Endothelial cell of umbilical vein (primary cell): ENCODE results near the gene BID. TPM values are rescaled to one million over a fixed set of nuclear protein-coding genes. Genes with fewer than 3 reads are reported as not detected.

ENCODE experiments used
- BruUV-seq: library from RNA; stranded (reverse); fragments of 400-500 nt; replicated peaks from 2 replicates; lab custom pipeline; 2021; lab: Mats Ljungman, UMichigan
- CTCF ChIA-PET: fragments of 300-600, 350-600 bp; sonication (Branson Sonifier 250); formaldehyde crosslinking; loops from one replicate; lab custom pipeline; 2021; ENCODE audit warnings: antibody characterized with exemption, inconsistent platforms; lab: Charles Lee
- POLR2A ChIA-PET: fragments of 300-600, 350-600 bp; sonication (Branson Sonifier 250); formaldehyde crosslinking; loops from one replicate; lab custom pipeline; 2021; ENCODE audit warnings: antibody characterized with exemption, inconsistent platforms; lab: Charles Lee
- DNase-seq: peaks from one replicate; pipeline ENCODE4 v3.0.0-alpha.2; 2011; ENCODE audit warnings: low read depth, low spot score
- FAIRE-seq: peaks from 2 replicates; lab custom pipeline; 2011; peaks lifted over from hg19 to GRCh38; lab: Jason Lieb, UNC
- H2AFZ ChIP-seq: 2 replicates; pipeline ENCODE4 v1.6.0; 2012; ENCODE audit warnings: low read depth, low read length, control low read depth, inconsistent platforms
- H3K27ac ChIP-seq: 2 replicates; pipeline ENCODE4 v1.5.1; 2011; ENCODE audit warnings: low read depth, mild to moderate bottlenecking, control low read depth, low read length, moderate library complexity; ENCODE audit not compliant: insufficient read depth
- H3K27me3 ChIP-seq, 2 experiments: 2 replicates each; pipeline versions ENCODE4 v1.6.0 to v1.6.1; 2011; ENCODE audit warnings: low read length in 2 of 2, mixed read lengths in 1 of 2; ENCODE audit not compliant: control insufficient read depth in 2 of 2, insufficient read depth in 2 of 2
- H3K36me3 ChIP-seq, 2 experiments: 2 replicates in 1 of 2; 3 replicates in 1 of 2; pipeline ENCODE4 v1.5.1; 2011; ENCODE audit warnings: low read length in 2 of 2, mild to moderate bottlenecking in 1 of 2, moderate library complexity in 1 of 2; ENCODE audit not compliant: control insufficient read depth in 2 of 2, insufficient read depth in 2 of 2; ENCODE audit errors: extremely low read depth in 1 of 2
- H3K4me1 ChIP-seq: 3 replicates; pipeline ENCODE4 v1.5.1; 2011; ENCODE audit warnings: mild to moderate bottlenecking, low read length; ENCODE audit not compliant: control insufficient read depth, insufficient read depth; ENCODE audit errors: extremely low read depth
- H3K4me2 ChIP-seq: 2 replicates; pipeline ENCODE4 v1.6.1; 2011; ENCODE audit warnings: low read length, control low read depth, mixed read lengths; ENCODE audit not compliant: insufficient read depth
- H3K4me3 ChIP-seq, 3 experiments: fragments of 200-600 bp in 1 of 3; sonication (generic), shearing (Covaris generic) in 1 of 3; replicated peaks in 1 of 3; 2 replicates each; pipeline ENCODE4 v1.5.1; 2011 to 2016; ENCODE audit warnings: control low read depth in 3 of 3, low read length in 3 of 3, mild to moderate bottlenecking in 2 of 3, inconsistent platforms in 1 of 3, low read depth in 1 of 3, moderate library complexity in 1 of 3; ENCODE audit not compliant: insufficient read depth in 1 of 3
- H3K79me2 ChIP-seq: 2 replicates; pipeline ENCODE4 v1.6.0; 2012; ENCODE audit warnings: low read length, inconsistent platforms; ENCODE audit not compliant: control insufficient read depth, insufficient read depth
- H3K9ac ChIP-seq: replicated peaks from 2 replicates; pipeline ENCODE3; 2011; ENCODE audit warnings: low read length, control low read depth; ENCODE audit not compliant: insufficient read depth; ENCODE audit errors: extremely low read depth
- H3K9me1 ChIP-seq: replicated peaks from 3 replicates; pipeline ENCODE4 v1.6.0; 2011; ENCODE audit warnings: mild to moderate bottlenecking, low read length; ENCODE audit not compliant: control insufficient read depth, insufficient read depth; ENCODE audit errors: extremely low read depth
- H3K9me3 ChIP-seq: replicated peaks from 2 replicates; pipeline ENCODE4 v1.5.1; 2012; ENCODE audit warnings: low read length, inconsistent platforms; ENCODE audit not compliant: control insufficient read depth, insufficient read depth
- H4K20me1 ChIP-seq: replicated peaks from 2 replicates; pipeline ENCODE3; 2011; ENCODE audit warnings: mild to moderate bottlenecking, low read length; ENCODE audit not compliant: control insufficient read depth, insufficient read depth; ENCODE audit errors: extremely low read depth
- EZH2 ChIP-seq: IDR thresholded peaks from 2 replicates; pipeline ENCODE4 v1.6.1; 2012; ENCODE audit warnings: borderline replicate concordance, low read depth, mild to moderate bottlenecking, moderate library complexity, low read length, inconsistent platforms; ENCODE audit not compliant: severe bottlenecking
- FOS ChIP-seq: IDR thresholded peaks from 2 replicates; pipeline ENCODE4 v1.6.1; 2011; ENCODE audit warnings: mild to moderate bottlenecking, low read length, moderate library complexity, borderline replicate concordance; ENCODE audit not compliant: insufficient read depth
- GATA2 ChIP-seq: IDR thresholded peaks from 2 replicates; pipeline ENCODE4 v1.7.0; 2011; ENCODE audit warnings: low read depth, mild to moderate bottlenecking, moderate library complexity, mixed read lengths, low read length; ENCODE audit not compliant: insufficient read length, insufficient read depth
- JUN ChIP-seq: IDR thresholded peaks from 2 replicates; pipeline ENCODE4 v1.6.1; 2011; ENCODE audit warnings: borderline replicate concordance, low read depth; ENCODE audit not compliant: insufficient read length, insufficient read depth
- MYC ChIP-seq: IDR thresholded peaks from one replicate; pipeline ENCODE4 v1.6.1; 2011; ENCODE audit warnings: mild to moderate bottlenecking, low read depth, low read length
- POLR2A ChIP-seq: IDR thresholded peaks from 2 replicates; pipeline ENCODE4 v1.6.1; 2012; ENCODE audit warnings: low read depth, mild to moderate bottlenecking, control low read depth, low read length
- POLR2AphosphoS5 ChIP-seq: IDR thresholded peaks from 2 replicates; pipeline ENCODE4 v1.6.1; 2012; ENCODE audit warnings: low read depth, mild to moderate bottlenecking, control low read depth, low read length, moderate library complexity; ENCODE audit not compliant: insufficient read depth
- dilution Hi-C: fragments of 300-500 bp; cut with MboI; formaldehyde crosslinking; loops from one replicate; pipeline ENCODE4 v1.15.0; 2019; ENCODE audit warnings: low sequenced_read_pairs; ENCODE audit not compliant: extremely low pct_ligation_motif_present
- intact Hi-C: fragments of 100-400 bp; cut with micrococcal nuclease; formaldehyde crosslinking; loops from one replicate; pipeline ENCODE4 v1.10.0; 2022
- polyA plus RNA-seq, 4 experiments: library from polyadenylated mRNA; depleted of rRNA in 3 of 4; stranded (reverse) in 3 of 4; unstranded in 1 of 4; fragments of >200 nt; gene quantifications; 2 replicates each; pipeline versions ENCODE4 v1.2.1 to v1.2.3, GENCODE V29; 2011 to 2012; ENCODE audit warnings: missing spikeins in 1 of 4
- total RNA-seq: library from RNA; stranded (reverse); gene quantifications from 2 replicates; pipeline ENCODE4 v1.2.3, GENCODE V29; 2021
- TF ChIP-seq, protein P1 (sequence below): IDR thresholded peaks from 2 replicates; pipeline ENCODE4 v1.6.1; 2011; ENCODE audit not compliant: insufficient read depth, insufficient read length
- TF ChIP-seq, protein P2 (sequence below), 2 donors: IDR thresholded peaks; 1 replicate in 1 of 2; 2 replicates in 1 of 2; pipeline ENCODE4 v1.5.1; 2011; ENCODE audit warnings: low read length in 2 of 2, mild to moderate bottlenecking in 2 of 2, moderate library complexity in 2 of 2, control low read depth in 1 of 2, inconsistent platforms in 1 of 2, low read depth in 1 of 2; ENCODE audit not compliant: insufficient read depth in 1 of 2; ENCODE audit errors: extremely low read depth in 1 of 2

The BID gene
- total and polyA plus RNA-seq, 2 donors (not counting 3 experiments of a cell fraction or from before 2014, with no cell fraction given) = 39.0 to 119 TPM

DNA sequence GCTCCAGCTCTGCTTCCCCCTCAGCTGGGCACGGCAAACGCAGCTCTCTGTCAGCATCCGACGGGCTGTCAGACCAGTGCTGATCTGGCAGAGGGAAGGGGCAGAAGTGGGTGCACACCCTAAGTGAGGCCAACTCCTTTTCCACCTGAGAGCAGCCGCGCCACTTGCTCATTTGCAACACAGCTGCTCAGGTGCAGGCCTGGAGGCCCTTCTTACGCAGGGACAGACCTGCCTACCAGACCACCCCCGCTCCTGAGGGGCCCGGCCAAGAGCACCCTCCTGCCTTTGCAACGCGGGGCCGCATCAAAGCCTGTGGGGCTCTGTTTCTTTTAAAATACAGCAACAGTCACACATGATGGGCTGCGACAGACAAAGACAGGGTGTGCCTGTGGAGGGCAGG lies 47.8 kb upstream of the BID start:
- Histone ChIP-seq H2AFZ (no peak overlapping the region), H3K4me3 (no peak overlapping the region), H3K4me1 (no peaks in the 10 kb centered on the region), H3K9ac (no peak overlapping the region), H3K9me3 (no peaks in the 10 kb centered on the region), H3K4me2 (no peak overlapping the region), H3K9me1 (no peaks in the 10 kb centered on the region), H3K27ac (no peak overlapping the region), H3K79me2 (no peaks in the 10 kb centered on the region), H4K20me1 (no peaks in the 10 kb centered on the region), H3K27me3 (no peaks in the 10 kb centered on the region), H3K36me3 (peaks cover 0 to 7% of the 10 kb centered on the region in 2 experiments)
- TF ChIP-seq GATA2 (no peak), JUN (no peak), EZH2 (no peak), POLR2AphosphoS5 (no peak), MYC (no peak), POLR2A (no peak), FOS (no peak)
- TF ChIP-seq, protein P1, sequence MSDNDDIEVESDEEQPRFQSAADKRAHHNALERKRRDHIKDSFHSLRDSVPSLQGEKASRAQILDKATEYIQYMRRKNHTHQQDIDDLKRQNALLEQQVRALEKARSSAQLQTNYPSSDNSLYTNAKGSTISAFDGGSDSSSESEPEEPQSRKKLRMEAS = no peak
- TF ChIP-seq, protein P2, sequence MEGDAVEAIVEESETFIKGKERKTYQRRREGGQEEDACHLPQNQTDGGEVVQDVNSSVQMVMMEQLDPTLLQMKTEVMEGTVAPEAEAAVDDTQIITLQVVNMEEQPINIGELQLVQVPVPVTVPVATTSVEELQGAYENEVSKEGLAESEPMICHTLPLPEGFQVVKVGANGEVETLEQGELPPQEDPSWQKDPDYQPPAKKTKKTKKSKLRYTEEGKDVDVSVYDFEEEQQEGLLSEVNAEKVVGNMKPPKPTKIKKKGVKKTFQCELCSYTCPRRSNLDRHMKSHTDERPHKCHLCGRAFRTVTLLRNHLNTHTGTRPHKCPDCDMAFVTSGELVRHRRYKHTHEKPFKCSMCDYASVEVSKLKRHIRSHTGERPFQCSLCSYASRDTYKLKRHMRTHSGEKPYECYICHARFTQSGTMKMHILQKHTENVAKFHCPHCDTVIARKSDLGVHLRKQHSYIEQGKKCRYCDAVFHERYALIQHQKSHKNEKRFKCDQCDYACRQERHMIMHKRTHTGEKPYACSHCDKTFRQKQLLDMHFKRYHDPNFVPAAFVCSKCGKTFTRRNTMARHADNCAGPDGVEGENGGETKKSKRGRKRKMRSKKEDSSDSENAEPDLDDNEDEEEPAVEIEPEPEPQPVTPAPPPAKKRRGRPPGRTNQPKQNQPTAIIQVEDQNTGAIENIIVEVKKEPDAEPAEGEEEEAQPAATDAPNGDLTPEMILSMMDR (IDR thresholded peaks at IDR 0.05; ENCODE audit: extremely low read depth in 1 of 2, insufficient read depth in 1 of 2, low read depth in 1 of 2, low read length in 2 of 2) = no peak
- intact Hi-C loops = no loop called here
- FAIRE-seq (no peak), DNase-seq (no peak)
- no TSS peak for BruUV-seq
- CTCF ChIA-PET = interaction anchor here (1.5 kb wide), 1 partner anchor 254 kb away, joined by 5 read pairs; no protein-coding TSS in a partner anchor
- dilution Hi-C loops = no loop called here
- POLR2A ChIA-PET = no interaction called here
